ENCODE results near the gene TBX18.

Gene TBX18

DNA sequence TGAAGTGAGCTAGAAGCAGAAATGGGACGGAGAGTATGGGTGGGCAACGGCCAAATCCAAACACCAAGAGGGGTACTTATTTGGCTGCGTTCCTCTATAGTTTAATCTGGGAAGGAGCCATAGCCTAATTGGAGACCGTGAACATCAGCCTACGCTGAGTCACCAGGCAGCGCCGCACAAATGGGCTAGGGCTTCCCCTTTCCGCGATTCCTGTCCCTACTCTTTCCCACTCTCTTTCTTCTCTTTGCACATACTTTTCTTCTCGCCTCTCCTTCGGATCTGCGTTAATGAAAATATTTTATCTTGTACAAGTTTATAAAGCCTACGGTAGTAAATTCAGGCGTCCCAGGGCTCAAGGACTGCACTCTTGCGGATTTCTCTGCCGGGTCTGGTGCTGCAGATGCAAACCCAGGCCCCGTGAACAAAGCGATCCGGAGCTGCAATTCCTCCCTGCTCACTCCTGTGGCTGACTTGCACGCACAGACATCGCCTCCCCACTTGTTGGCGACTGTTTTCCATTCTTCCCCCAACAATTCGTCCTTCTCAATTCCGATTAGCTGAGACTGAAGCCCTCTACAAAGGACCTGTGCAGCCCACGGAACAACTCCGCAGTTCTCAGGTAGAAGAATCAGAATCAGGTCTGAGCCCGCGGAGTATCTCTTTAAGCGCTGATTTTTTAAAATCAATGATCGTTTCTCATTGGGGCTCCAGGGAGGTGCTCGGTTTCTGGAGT, 4.2 kb upstream of the TBX18 start:
- DNase-seq = peak; percentile 44
- Mint-ChIP-seq H3K4me3 (peak overlapping the region; percentile 75), H3K9me3 (no peaks in the 10 kb centered on the region), H3K27me3 (ENCODE audit: low read depth, poor library complexity) (peaks cover 100% of the 10 kb centered on the region), H3K27ac (no peak overlapping the region), H3K36me3 (ENCODE audit: low read depth) (no peaks in the 10 kb centered on the region), H3K4me1 (peaks cover 47% of the 10 kb centered on the region)
- TF ChIP-seq CTCF (IDR thresholded peaks at IDR 0.05) = no peak

DNA sequence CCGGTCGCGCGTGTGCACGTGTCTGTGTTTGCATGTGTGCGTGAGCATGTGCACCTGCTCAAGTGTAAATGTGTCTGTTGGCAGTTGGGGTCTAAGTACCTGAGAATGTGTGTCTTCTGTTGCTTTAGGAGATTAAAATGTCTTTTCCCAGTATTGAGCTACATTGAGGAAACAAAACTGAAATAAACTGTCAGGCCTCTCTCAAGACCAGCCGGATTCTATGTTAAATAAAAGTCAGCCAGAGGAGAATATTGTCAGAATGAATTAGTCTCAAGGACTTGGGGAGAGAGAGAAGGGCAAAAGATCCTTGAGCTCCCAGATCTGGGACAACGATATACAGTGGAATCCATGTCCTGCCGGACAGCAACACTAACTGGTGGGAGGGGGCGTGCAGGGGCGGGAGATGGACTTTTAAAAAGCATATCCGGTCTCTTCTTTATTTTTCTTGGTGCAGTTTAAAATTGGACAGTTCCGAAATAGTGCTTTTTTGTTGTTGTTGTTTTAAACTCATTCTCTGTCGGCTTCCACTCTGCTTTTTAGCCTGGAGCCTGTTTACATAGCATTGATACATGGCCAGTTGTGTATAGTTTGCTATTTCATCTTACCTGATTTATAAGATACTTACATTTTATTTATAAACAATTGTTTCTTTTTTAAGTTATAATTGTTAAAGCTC, 3.3 kb upstream of the TBX18 start:
- no peaks in the 10 kb centered on the region for H3K9me3 Mint-ChIP-seq
- no peak for TF ChIP-seq CTCF (IDR thresholded peaks at IDR 0.05)
- peaks cover 47% of the 10 kb centered on the region for H3K4me1 Mint-ChIP-seq
- no peaks in the 10 kb centered on the region for H3K36me3 Mint-ChIP-seq (ENCODE audit: low read depth)
- DNase-seq = no peak
- peak overlapping the region; percentile 16 for H3K4me3 Mint-ChIP-seq
- H3K27me3 Mint-ChIP-seq (ENCODE audit: low read depth, poor library complexity) = peaks cover 100% of the 10 kb centered on the region
- H3K27ac Mint-ChIP-seq = no peak overlapping the region

DNA sequence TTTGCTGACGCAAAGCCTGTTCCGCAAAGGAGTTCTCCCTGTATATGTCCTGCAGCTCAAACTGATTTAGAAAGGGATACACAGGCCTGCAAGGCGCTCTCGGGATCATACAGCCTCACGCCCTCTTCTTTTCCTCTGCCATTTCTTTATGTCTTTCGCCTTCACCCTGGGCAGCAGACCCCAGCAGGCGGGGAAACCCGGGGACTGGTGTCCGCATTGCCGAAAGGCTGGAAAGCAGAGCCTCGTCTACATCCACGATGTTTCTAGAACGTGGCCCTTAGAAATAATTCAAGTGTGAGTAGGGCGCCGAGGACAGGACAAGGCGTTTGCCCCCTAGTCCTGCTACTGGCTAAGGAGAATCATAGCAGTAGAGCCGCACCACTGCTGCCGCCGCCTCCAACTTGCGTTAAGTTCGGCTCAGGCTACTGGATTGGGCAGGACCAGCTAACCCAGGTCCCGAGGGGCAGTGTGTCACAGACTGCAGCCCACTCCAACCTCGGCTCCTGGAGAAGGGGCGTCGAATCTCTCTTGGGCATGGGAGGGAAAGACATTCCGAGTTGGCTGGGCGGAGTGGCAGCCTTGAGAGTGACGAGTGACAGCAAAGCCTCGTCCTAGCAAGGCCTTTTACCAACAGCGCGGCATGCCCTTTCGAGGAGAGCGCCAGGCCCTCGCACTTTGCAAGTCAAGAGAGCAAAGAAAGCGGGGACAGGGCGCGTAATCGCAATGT, 2.6 kb upstream of the TBX18 start:
- TF ChIP-seq CTCF (IDR thresholded peaks at IDR 0.05) = no peak
- H3K9me3 Mint-ChIP-seq = no peaks in the 10 kb centered on the region
- H3K4me3 Mint-ChIP-seq = peak overlapping the region; percentile 16
- DNase-seq = peak; percentile 34
- H3K27me3 Mint-ChIP-seq (ENCODE audit: low read depth, poor library complexity) = peaks cover 100% of the 10 kb centered on the region
- no peaks in the 10 kb centered on the region for H3K36me3 Mint-ChIP-seq (ENCODE audit: low read depth)
- no peak overlapping the region for H3K27ac Mint-ChIP-seq
- peaks cover 43% of the 10 kb centered on the region for H3K4me1 Mint-ChIP-seq

- no peaks in the 10 kb centered on the region for H3K9me3 Mint-ChIP-seq
- H3K4me1 Mint-ChIP-seq = peaks cover 39% of the 10 kb centered on the region
- H3K36me3 Mint-ChIP-seq (ENCODE audit: low read depth) = no peaks in the 10 kb centered on the region
- peak; percentile 20 for DNase-seq
- peak overlapping the region; percentile 46 for H3K4me3 Mint-ChIP-seq
- TF ChIP-seq CTCF (IDR thresholded peaks at IDR 0.05) = no peak
- H3K27me3 Mint-ChIP-seq (ENCODE audit: low read depth, poor library complexity) = peaks cover 100% of the 10 kb centered on the region
- H3K27ac Mint-ChIP-seq = no peak overlapping the region
Observed at GRCh38 chr6:84766118-84766798, 1.9 kb upstream of the TBX18 start.

DNA sequence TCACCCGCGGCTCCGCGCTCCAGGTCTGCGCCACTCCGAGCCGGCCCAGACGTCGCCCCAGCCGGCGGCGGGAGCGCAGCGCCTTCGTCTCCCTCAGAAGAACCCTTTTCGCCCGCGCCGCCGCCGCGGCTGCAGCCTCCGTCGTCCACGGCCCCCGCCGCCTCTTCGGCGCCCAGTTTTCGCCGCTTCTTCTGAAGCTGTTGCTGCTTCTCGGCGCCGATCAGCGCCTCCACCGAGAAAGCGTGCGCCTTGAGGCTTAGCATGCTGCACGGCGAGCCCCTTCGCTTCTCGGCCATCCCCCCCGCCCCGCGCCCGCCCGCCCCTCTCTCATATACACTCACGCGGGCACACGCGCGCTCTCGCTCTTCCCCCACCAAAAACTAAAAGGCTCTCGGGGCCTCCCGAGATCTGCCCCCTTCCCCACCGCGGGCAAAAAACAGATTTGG, 489 bp downstream of the TBX18 start:
- TF ChIP-seq CTCF (IDR thresholded peaks at IDR 0.05) = no peak
- no peak overlapping the region for H3K27ac Mint-ChIP-seq
- H3K36me3 Mint-ChIP-seq (ENCODE audit: low read depth) = no peaks in the 10 kb centered on the region
- H3K4me1 Mint-ChIP-seq = peaks cover 32% of the 10 kb centered on the region
- peak overlapping the region; percentile 91 for H3K4me3 Mint-ChIP-seq
- peak; percentile 62 for DNase-seq
- H3K9me3 Mint-ChIP-seq = no peaks in the 10 kb centered on the region
- H3K27me3 Mint-ChIP-seq (ENCODE audit: low read depth, poor library complexity) = peaks cover 98% of the 10 kb centered on the region

All from nephron progenitor cell (in vitro differentiated cells).